Activated CD4-positive, alpha-beta T cell treated with anti-CD3 and anti-CD28 coated beads for 24 hours (primary cell): Measurements from ENCODE around the gene ENDOD1.
"Not testable (repeated sequence)": the region's sequence is repeated elsewhere in the genome, so short reads cannot be mapped to it uniquely, and the experiment has no call there.

Source experiments
- DNase-seq, 2 donors: peaks; one replicate each; pipeline ENCODE4 v3.0.0-alpha.2; 2020; ENCODE audit warnings: low read depth in 2 of 2

Gene ENDOD1

DNA sequence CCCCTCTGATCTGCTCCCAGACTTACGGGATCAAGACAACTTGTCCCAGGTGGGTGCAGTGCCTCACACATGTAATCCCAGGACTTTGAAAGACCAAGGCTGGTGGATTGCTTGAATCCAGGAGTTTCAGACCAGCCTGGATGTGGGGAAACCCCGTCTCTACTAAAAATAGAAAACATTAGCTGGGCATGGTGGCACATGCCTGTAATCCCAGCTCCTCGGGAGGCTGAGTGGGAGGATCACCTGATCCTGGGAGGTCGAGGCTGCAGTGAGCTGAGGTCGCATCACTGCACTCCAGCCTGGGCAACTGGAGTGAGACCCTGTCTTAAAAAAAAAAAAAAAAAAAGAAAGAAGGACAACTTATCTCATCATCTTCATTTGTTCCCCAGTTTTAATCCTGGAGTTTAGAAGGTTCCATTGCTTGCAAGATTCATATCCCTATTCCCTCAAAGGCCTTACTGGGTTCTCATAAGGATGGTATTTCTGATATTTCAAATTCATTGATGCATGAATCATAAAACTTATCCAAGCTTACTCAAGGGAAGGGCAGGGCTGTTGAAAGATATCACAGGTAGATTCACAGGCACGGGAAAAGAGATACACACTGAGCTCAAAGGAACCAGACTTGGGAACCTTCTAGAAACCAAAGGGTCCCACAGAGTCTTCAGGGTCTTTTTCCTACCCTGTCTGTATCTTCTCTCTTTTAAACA lies 14.6 kb downstream of the ENDOD1 start:
- DNase-seq = no peak

DNA sequence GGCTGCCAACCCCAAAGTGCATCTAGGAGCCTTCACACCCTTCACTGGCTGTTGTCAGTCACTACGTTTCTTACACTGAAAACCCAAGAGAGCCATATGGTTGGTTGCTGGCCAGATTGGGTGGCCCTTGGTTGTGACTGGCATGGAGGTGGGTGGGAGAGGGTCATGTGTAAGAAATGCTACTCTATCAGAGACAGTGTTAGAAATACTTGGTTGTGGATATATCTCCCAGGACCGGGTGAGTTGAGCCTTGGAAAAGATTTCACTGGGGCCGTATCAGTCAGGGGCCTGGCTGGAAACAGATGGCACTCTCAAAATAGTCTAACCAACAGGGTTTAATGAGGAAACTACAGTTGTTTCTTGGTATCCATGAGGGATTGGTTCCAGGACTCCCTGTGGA lies 15.2 kb downstream of the ENDOD1 start:
- DNase-seq = no peak

DNA sequence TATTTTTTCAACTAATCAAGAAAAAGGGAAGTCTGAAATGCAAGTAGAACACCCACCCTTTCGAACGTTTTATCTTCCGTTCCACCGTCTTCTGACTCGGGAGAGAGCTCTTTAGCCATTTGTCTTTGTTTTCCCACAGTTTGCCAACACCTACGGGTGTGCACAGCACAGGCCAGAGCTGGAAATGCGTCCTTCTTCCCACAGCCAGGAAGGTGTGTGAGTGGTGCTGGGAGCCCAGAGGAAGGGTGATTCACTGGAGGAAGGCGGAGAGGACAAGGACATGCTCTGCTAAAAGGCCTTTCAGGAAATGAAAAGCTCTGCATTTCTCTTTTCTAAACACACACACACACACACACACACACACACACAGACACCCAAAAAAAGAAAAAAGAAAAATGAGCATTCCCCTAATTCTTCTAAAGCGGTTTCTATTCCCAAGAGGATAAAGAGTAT lies 18.5 kb downstream of the ENDOD1 start:
- no peak for DNase-seq

DNA sequence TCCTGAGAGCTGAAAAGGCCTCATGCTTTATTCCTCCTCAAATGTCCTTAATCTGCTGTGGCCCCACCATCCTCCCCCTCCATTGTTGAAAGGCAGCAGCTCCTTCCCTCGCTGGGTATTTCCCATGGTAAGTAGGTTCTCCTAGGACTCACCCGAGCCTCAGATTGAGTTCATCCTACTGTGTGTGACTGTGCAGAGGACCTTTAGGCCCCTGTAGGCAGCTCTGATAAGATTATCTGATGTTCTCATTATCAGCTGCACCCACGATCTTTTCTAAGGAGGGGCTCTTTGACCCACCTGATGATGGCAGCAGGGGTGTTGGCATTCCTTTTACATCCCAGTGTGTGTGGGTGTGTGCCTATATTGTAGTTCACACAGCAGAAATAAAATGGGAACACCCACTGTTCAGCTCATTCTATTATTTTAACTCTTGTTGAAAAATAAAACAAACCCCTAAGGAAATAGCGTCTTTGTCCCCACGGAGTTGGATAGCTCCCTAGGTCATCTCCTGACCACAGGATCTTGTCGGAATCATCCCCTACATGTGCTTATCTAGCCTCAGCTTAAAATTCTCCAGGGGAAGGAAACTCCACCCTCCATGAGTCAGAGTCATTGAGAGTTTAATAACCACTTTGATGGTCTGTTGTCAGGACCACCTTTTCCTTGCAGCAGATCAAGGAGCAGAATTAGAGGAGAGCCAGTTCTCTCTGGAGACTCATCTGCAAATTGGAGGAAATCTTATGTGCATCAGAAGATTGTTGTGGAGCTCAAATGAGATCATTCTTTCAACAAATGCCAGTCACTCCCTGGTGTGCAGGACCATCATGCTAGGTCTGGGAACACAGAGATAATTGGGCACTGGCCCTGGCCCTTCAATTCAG lies 19.3 kb downstream of the ENDOD1 start:
- DNase-seq = no peak

DNA sequence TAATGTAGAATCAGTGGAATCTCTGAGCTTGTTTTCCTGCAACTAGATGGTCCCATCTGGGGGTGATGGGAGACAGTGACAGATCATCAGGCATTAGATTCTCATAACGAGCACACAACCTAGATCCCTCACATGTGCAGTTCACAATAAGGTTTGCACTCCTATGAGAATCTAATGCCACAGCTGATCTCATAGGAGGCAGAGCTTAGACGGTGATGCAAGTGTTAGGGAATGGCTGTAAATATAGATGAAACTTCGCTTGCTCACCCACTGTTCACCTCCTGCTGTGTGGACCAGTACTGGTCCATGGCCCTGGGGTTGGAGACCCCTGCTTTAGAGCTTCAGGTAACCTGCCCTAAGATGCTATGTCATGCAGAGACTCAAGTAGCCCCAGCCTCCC lies 21.8 kb downstream of the ENDOD1 start:
- not testable (repeated sequence) for DNase-seq

DNA sequence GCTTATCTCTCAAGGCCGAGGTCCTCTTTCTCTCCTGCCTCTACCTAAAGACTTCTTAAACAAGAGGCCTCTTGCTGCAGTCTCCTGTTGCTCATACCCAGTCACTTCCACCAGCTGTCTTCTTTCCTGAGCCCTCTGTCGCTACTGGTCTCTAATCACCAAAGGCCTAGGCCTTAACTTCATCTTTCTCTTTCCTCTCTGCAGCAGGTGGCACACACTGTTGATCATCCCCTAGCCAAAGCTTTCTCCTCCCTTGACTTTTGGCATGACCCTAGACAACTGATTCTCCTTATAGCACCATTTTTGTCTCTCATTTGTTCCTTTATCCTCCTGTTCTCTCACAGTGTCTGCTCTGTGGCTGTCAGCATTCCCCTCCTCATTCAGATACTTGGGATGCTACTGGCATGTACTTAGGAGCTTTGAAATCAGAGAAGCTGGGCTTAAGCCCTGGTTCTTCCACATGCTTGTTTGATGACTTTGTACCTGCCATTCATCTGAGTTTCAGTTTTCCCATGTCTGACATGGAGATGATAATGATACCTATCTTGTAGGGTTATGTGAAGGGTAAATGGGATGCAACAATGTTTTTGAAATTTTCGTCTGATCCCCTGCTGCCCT lies 22.4 kb downstream of the ENDOD1 start:
- no peak for DNase-seq

DNA sequence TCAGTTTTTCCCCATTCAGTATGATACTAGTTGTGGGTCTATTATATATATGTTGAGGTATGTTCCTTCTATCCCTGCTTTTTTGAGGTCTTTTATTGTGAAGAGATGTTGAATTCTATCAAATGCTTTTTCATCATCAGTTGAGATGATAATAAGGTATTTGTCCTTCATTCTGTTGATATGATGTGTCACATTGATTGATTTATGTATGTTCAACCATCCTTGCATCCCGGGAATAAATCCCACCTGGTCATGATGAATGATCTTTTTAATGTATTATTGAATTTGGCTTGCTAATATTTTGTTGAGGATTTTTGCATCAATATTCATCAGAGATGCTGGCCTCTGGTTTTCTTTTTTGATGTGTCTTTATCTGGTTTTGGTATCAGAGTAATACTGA lies 26.0 kb downstream of the ENDOD1 start:
- no peak for DNase-seq

DNA sequence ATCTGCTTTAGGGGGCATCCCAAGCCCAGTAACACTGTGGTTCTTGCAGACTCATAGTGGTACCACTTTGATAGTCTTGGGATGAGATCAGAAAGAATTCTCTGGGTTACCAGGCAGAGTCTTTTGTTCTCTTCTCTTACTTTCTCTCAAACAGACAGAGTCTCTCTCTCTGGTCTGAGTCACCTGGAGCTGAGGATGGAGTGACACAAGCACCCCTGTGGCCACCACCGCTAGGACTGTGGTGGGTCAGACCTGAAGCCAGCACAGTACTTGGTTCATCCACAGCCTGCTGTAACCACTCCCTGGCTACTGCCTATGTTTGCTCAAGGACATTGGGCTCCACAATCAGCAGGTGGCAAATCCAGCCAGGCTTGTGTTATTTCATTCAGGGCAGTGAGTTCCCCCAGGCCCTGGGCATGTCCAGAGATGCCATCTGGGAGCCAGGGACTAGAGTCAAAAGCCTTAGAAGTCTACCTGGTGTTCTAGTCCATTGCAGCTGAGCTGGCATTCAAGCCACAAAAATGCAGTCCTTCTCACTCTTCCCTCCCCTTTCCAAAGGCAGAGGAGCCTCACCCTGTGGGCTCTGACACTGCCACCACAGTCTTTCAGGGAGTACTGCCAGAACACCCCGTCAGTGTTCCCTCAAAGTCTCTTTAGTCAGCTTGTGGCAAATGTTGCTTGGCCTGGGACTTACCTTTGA lies 29.9 kb downstream of the ENDOD1 start:
- DNase-seq = no peak

DNA sequence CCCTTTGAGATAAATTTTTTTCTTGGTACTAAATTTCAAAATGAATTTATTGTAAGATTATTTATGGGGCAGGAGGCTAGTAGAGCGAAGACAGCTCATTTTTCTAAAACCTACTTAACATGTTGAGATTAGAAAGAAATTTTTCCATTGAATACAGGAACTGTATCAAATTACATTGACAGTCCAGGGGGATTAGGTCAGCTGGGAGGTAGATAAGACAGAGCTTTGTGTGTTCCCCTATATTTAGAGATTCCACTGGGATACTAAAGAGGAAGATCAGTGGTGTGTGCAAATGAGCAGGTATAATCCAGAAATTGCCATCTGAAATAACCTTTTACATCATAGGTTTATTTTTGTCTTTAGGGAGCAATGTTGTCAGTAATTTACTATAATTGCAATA lies 32.1 kb downstream of the ENDOD1 start:
- DNase-seq = no peak

DNA sequence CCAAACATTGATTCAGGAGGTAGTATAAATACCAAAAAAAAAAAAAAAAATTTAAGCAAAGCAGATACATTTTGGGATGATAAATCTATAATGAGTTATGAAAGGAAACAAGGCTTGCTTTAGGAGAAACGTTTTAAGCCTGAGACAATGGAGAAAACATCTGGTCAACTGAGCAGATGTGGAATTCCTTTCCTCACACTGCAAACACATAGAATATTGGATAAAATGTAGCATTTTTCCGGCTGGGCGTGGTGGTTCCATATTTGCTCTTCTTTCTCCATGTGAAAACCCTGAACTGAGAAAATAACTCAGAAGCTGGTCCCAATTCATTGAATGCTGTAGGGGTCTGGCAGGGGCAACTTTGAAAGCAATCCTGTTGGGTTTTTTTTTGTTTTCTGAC lies 33.9 kb downstream of the ENDOD1 start:
- no peak for DNase-seq

DNA sequence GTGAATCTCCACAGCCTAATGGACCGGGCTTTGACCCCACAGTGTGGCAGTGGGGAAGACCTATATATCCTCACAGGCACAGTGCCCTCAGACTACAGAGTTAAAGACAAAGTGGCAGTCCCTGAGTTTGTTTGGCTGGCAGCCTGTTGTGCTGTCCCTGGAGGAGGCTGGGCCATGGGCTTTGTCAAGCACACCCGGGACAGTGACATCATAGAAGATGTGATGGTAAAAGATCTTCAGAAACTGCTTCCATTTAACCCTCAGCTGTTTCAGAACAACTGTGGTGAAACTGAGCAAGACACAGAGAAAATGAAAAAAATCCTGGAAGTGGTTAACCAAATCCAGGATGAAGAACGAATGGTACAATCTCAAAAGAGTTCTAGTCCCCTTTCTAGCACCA lies 39.0 kb downstream of the ENDOD1 start:
- DNase-seq = no peak

DNA sequence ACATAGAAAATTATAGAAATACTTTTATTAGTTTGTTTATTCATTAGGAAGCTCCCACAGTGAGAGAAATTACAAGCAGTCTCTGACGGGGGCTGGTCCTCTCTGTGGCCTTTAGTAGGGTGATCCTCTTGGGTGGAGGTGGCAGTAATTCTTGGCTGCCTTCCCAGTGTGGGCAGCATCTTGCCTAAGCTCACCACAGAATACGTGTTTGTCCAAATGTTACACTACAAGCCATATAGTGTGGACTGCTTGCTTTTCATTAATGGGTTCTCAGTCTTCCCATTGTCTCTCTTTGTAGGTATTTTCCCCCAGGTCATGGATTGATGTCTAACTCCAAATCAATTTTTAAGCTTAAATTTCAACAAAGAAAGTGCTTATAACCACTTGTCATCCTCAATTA lies 43.3 kb downstream of the ENDOD1 start:
- DNase-seq = no peak

DNA sequence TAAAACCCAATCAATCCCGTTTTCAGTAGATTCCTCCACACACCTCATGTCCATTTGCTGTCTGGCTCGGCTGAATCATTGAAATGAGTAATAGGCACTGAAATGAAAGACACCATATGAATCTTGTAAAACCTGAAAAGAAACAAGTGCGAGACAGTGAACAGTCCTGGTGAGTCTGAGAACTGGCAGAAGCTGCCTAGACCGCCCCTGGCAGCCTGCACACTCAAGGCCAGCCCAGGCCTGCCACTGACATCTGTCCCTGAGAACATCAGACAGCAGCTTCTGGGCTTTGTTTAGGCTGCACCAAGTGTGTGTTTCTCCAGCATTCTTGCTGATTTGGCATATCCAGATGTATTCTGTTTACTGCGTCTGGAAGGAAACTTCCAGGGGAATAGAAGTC lies 44.8 kb downstream of the ENDOD1 start:
- DNase-seq = no peak

DNA sequence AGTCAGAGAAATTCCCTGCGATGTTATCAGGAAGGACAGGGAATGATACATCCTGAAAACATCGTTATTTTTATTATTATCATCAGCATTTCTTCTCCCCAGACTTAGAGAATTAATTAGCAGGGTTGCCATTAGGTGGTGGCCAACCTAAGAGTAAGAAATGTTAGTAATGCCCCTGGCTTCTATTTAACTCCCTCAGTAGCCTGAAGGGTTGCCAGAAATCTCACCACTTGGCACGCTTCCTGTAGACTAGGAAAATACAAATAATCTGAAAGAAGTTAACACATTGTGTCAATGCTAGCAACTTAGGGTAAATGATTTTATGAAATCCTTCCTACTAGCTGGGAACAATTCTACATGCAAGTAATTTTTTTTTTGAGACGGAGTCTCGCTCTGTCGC lies 45.5 kb downstream of the ENDOD1 start:
- DNase-seq = no peak

DNA sequence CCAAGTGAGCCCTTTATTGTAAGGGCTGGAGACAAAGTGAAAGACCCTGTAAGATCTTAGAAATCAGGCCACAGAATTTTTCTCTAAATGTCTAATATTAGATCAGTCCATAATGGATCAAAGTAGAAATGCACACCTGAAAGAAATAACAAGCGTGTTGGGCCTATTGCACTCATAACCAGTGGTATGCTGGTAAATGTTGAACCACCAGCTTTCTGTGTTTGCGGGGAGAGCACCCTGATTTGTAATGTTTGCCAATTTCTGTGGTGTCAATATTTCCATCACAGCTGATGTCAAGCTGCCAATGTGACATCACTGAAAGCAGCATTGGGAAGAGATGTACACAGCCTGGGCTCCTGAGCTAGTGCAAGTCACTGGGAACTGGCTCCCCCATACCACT lies 46.2 kb downstream of the ENDOD1 start:
- DNase-seq = no peak

DNA sequence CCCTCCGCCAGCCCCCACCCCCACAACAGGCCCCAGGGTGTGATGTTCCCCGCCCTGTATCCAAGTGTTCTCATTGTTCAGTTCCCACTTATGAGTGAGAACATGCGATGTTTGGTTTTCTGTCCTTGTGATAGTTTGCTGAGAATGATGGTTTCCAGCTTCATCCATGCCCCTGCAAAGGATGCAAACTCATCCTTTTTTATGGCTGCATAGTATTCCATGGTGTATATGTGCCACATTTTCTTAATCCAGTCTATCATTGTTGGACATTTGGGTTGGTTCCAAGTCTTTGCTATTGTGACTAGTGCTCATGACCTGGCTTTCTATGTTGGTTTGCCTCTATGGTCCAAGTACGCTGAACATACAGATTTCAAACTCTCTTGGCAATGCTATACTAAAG lies 47.1 kb downstream of the ENDOD1 start:
- not testable (repeated sequence) for DNase-seq

DNA sequence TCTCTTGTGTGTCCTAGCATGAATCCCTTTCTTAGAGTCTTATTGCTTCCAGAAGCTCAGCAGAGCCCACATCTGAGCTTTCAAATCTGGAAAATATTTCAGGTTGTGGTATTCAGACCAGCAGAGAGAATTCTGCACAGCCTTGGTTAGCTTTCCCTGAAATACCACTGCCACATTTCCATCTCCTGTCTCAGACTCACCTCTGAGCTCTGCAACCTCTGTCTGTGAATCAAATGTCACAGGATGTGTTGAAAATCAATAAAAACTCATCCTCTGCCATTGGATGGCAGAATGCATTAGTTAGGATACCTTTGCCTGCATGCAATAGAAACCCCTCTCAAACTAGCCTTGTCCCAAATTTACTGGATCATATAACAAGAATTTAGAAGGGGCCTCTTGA lies 47.7 kb downstream of the ENDOD1 start:
- no peak for DNase-seq

DNA sequence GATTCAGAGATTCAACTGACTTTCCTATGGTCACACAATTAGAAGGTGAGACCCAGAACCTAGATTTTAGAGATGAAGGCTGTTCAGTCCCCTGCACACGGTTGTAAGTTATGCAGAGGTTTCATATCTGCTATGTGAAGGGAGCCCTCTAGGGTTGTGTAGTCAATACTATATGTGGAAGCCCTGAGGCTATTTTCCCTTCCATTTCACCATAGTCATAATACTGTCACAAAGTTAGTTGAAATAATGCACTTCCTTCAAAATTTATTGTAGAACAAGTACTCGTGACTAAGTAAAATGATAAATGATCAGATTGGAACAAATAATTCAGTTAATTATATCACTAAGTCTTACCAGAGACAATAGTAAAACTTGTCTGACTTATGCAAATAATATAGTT lies 48.8 kb downstream of the ENDOD1 start:
- no peak for DNase-seq

DNA sequence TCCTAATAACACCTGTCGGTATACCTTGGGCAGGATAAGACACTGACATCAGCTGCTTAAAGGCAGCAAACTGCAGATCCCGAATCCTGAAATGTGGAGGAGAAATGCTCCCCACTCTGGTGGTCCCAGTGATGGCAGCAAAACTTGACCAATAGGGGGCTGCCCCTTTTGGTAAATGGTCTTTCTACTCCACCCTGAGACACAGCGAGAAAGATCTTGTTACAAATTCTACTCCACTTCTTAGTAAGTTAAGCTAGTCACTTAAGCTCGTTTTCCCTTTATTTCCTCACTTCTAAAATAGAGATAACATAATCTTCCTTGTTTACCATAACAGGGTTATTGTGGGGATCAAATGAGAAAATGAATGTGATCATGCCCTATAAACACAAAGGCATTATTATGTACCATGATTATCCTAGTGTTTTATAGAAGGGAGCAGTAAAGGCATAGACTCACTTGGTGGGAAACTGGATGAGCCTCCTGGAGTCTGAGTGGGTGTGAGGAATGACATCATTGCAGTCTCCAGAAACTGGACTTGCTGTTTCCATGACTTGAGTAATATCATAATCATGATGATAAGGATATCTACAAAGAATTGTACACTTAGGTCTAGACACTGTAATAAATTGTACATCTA lies 50.9 kb downstream of the ENDOD1 start:
- no peak for DNase-seq

DNA sequence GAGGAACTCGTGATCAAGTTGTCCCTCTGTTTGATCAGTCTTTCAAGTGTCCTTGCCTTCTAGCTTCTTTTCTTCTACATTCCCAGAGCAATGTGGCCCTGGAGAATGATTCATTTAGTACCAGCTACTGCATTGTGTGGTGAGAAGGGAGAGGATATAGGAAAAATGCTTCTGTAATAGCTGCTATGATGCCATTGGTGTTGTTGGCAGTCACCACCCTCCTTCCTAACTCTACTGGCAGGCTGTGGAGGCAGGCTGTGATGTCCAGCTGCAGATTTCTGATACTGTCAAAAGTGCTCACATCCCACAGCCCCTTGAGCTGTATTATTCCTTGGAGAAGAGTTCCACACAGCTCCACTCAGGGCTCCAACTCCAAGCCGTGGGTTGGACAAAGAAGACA lies 52.8 kb downstream of the ENDOD1 start:
- DNase-seq = no peak

DNA sequence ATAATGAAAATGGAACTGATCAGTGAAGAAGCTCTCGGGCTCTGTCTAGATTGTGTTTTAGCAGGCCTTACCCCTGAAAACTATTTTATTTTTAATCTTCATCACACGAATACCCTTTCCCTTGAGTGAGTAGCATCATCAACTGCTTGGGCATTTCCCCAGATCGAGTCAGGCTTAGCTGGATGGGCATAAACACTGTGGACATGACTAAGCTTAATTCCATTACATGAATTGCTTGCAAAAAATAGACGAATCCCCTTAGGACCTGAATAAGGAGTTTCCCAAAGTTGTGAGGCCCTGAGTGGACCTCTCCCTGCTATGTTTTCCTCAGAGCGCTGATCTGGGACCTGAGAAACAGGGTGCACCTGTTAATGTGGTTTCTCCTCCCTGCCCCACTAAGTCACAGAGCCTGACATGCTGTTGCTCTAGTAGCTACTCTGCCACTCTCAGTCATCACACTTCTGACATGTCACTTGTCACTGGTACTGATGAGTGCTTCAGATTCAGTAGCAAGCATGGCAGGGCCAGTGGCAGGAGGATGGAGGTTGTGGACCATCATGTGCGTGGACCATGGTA lies 53.5 kb downstream of the ENDOD1 start:
- no peak for DNase-seq
